ENCODE measurements around the gene KIRREL1. TPM values are rescaled to one million over a fixed set of nuclear protein-coding genes. Genes with fewer than 3 reads are reported as not detected.
A peak's percentile ranks its signal among the peaks of the same experiment; 100 is the strongest.

The KIRREL1 gene
- total RNA-seq, 1 experiment from 2014 or later = 30.5 TPM

DNA sequence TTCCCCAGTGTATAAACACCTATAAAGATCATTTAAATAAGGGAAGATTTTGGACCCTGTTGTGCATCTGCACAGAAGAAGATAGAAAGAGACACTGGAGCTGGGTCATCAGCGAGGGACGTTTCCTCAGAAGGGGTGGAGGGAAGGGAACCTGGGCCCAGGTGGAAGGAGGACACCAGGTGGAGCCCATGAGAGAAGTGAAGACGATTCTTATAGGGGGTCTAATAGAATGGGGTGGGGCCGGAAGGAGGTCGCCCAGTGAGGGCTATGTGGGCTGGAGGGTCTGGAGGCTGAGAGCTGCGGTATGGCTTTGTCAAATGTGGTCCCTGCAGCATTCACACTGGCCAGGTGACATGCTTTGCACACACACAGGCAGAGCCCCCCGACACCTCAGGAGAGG, 13.7 kb downstream of the KIRREL1 start:
- peak overlapping the region; percentile 33 to 90 (median 61); a peak in 5 of 7 replicates for H3K27ac Mint-ChIP-seq
- Histone ChIP-seq H4K20me1 (ENCODE audit: control insufficient read depth, insufficient read depth, insufficient read length) (no peaks in the 10 kb centered on the region), H3K23ac (ENCODE audit: insufficient read length, low read depth, low read length) (no peak overlapping the region), H2BK12ac (ENCODE audit: insufficient read length, low read depth, low read length) (no peak overlapping the region), H4K91ac (ENCODE audit: insufficient read length, low read depth, low read length) (no peak overlapping the region), H3K27me3 (ENCODE audit: insufficient read depth, low read length) (no peaks in the 10 kb centered on the region), H2BK5ac (ENCODE audit: insufficient read length, low read length) (no peak overlapping the region), H3K9me3 (ENCODE audit: control insufficient read depth, low read depth, low read length) (no peaks in the 10 kb centered on the region), H3K56ac (ENCODE audit: insufficient read length, low read depth, low read length) (no peak overlapping the region), H4K5ac (ENCODE audit: insufficient read length, low read depth, low read length) (no peak overlapping the region), H3K4me1 (ENCODE audit: insufficient read depth, low read length) (peaks cover 30% of the 10 kb centered on the region; the same call in 1 of the 2 replicates), H3K14ac (ENCODE audit: insufficient read depth, low read length) (no peak overlapping the region), H2AK5ac (ENCODE audit: insufficient read length, low read length) (no peak overlapping the region), H3K18ac (ENCODE audit: insufficient read length, low read depth, low read length) (no peak overlapping the region), H2BK120ac (ENCODE audit: low read depth, low read length, poor library complexity, severe bottlenecking) (no peak overlapping the region), H3K79me1 (ENCODE audit: insufficient read depth, low read depth, low read length, poor library complexity, severe bottlenecking) (no peaks in the 10 kb centered on the region), H3K27ac (ENCODE audit: insufficient read length, low read depth, low read length) (no peak overlapping the region), H3K23me2 (ENCODE audit: insufficient read length, low read depth, low read length, poor library complexity, severe bottlenecking) (no peaks in the 10 kb centered on the region), H3K4me2 (ENCODE audit: insufficient read depth, insufficient read length, low read length) (no peak overlapping the region), H3K79me2 (ENCODE audit: insufficient read depth, low read length) (peaks cover 11% of the 10 kb centered on the region; the same call in 1 of the 2 replicates), H3K9ac (ENCODE audit: extremely low read depth, insufficient read length, low read length) (no peak overlapping the region), H4K8ac (replicated peaks; ENCODE audit: insufficient read length, low read depth, low read length) (no peak overlapping the region), H2BK15ac (ENCODE audit: low read depth, low read length) (no peak overlapping the region), H3T11ph (ENCODE audit: low read length) (no peak overlapping the region), H2BK20ac (ENCODE audit: low read depth, low read length, poor library complexity, severe bottlenecking) (no peak overlapping the region), H3K4ac (ENCODE audit: low read depth, low read length) (no peak overlapping the region), H2AFZ (ENCODE audit: low read length) (no peak overlapping the region)
- H3K4me3 Mint-ChIP-seq = peak overlapping the region in 1 of 2 experiments; percentile 45; a peak in 1 of 5 replicates
- no peaks in the 10 kb centered on the region for H3K27me3 Mint-ChIP-seq (ENCODE audit: low read depth)
- peaks cover 0 to 2% (median 0%) of the 10 kb centered on the region in 3 experiments; a peak in 2 of 7 replicates for H3K36me3 Mint-ChIP-seq (ENCODE audit: insufficient read depth in 1 of 3, low read depth in 3 of 3)
- DNase-seq = no peak
- no CpG with 5 or more reads among the region's 7 CpGs for WGBS (ENCODE audit: extremely low coverage, insufficient read length, low lambda C conversion rate)
- H3K9me3 Mint-ChIP-seq = no peaks in the 10 kb centered on the region; a peak in 2 of 5 replicates
- TF ChIP-seq, protein P1, sequence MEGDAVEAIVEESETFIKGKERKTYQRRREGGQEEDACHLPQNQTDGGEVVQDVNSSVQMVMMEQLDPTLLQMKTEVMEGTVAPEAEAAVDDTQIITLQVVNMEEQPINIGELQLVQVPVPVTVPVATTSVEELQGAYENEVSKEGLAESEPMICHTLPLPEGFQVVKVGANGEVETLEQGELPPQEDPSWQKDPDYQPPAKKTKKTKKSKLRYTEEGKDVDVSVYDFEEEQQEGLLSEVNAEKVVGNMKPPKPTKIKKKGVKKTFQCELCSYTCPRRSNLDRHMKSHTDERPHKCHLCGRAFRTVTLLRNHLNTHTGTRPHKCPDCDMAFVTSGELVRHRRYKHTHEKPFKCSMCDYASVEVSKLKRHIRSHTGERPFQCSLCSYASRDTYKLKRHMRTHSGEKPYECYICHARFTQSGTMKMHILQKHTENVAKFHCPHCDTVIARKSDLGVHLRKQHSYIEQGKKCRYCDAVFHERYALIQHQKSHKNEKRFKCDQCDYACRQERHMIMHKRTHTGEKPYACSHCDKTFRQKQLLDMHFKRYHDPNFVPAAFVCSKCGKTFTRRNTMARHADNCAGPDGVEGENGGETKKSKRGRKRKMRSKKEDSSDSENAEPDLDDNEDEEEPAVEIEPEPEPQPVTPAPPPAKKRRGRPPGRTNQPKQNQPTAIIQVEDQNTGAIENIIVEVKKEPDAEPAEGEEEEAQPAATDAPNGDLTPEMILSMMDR (conservative IDR thresholded peaks at IDR 0.05) = peak; percentile 38; the same call in 2 of the 3 replicates
- peaks cover 85 to 89% of the 10 kb centered on the region in 2 experiments for H3K4me1 Mint-ChIP-seq

All from H9 (cell line).